LNCAP (cell line): ENCODE data around the gene LPCAT1.

Experiments used
- CTCF ChIP-seq: fragments of 450-650 bp; IDR thresholded peaks from 2 replicates; pipeline ENCODE4 v1.5.1; 2017; ENCODE audit warnings: mild to moderate bottlenecking

The LPCAT1 gene

GRCh38 chr5:1544294-1544961, 20.7 kb upstream of the LPCAT1 start:
- no peak for TF ChIP-seq CTCF

GRCh38 chr5:1543398-1544293, 19.9 kb upstream of the LPCAT1 start:
- TF ChIP-seq CTCF = no peak

GRCh38 chr5:1542781-1543180, 19.0 kb upstream of the LPCAT1 start:
- TF ChIP-seq CTCF = no peak

- no peak for TF ChIP-seq CTCF
Measured at GRCh38 chr5:1541702-1542400, 18.1 kb upstream of the LPCAT1 start.

- TF ChIP-seq CTCF = no peak
Measured at GRCh38 chr5:1540831-1541701, 17.3 kb upstream of the LPCAT1 start.

- no peak for TF ChIP-seq CTCF
Measured at GRCh38 chr5:1540166-1540565, 16.4 kb upstream of the LPCAT1 start.
